Activated T-helper 2 cell treated with anti-CD3 and anti-CD28 coated beads, Interferon-gamma antibody, Interleukin-2, Interleukin-4, amounts not matched to agents 10 μg/mL and 5 μg/mL and 100 μg/mL, durations not matched to agents 14 hours and 24 hours and 36 hours (primary cell): ENCODE data around the gene APBA1. TPM values are rescaled to one million over a fixed set of nuclear protein-coding genes. Genes with fewer than 3 reads are reported as not detected.

Experiments
- DNase-seq: peaks from one replicate; pipeline ENCODE4 v3.0.0; 2021; ENCODE audit warnings: low spot score
- H3K27ac Mint-ChIP-seq: one replicate; pipeline ENCODE4 v1.8.0; 2021; ENCODE audit warnings: mixed read lengths
- H3K27me3 Mint-ChIP-seq: one replicate; pipeline ENCODE4 v1.8.0; 2021; ENCODE audit warnings: low read depth, mixed read lengths
- H3K36me3 Mint-ChIP-seq: one replicate; pipeline ENCODE4 v1.8.0; 2021; ENCODE audit warnings: low read depth, mixed read lengths
- H3K4me1 Mint-ChIP-seq: one replicate; pipeline ENCODE4 v1.8.0; 2021; ENCODE audit warnings: low read depth, mixed read lengths
- H3K4me3 Mint-ChIP-seq: one replicate; pipeline ENCODE4 v1.8.0; 2021; ENCODE audit warnings: low read depth, mild to moderate bottlenecking, moderate library complexity, mixed read lengths
- H3K9me3 Mint-ChIP-seq: one replicate; pipeline ENCODE4 v1.8.0; 2021; ENCODE audit warnings: mixed read lengths
- intact Hi-C: fragments of 100-400 bp; cut with micrococcal nuclease; formaldehyde crosslinking; loops from one replicate; pipeline ENCODE4 v1.15.1; 2023
- total RNA-seq: library from RNA; stranded (reverse); gene quantifications from 2 replicates; pipeline ENCODE4 v1.2.3, GENCODE V29; 2022

APBA1 gene
- total RNA-seq, 1 donor from 2014 or later, result 0.98 TPM

GRCh38 chr9:69674716-69675438 lies 2.7 kb upstream of the APBA1 start:
- H3K36me3 Mint-ChIP-seq, result no peaks in the 10 kb centered on the region
- no peak overlapping the region for H3K27ac Mint-ChIP-seq
- H3K4me1 Mint-ChIP-seq, result peaks cover 21% of the 10 kb centered on the region
- H3K4me3 Mint-ChIP-seq, result no peak overlapping the region
- no peak for DNase-seq
- peaks cover 47% of the 10 kb centered on the region for H3K27me3 Mint-ChIP-seq
- intact Hi-C loops, result loop anchor here (5.0 kb wide), 1 partner anchor 142 kb away; no protein-coding TSS in a partner anchor
- no peaks in the 10 kb centered on the region for H3K9me3 Mint-ChIP-seq

GRCh38 chr9:69674112-69674685 lies 2.0 kb upstream of the APBA1 start:
- Mint-ChIP-seq H3K36me3 (no peaks in the 10 kb centered on the region), H3K27ac (no peak overlapping the region), H3K4me3 (no peak overlapping the region), H3K27me3 (peaks cover 45% of the 10 kb centered on the region), H3K9me3 (no peaks in the 10 kb centered on the region), H3K4me1 (peaks cover 21% of the 10 kb centered on the region)
- intact Hi-C loops, result loop anchor here (5.0 kb wide), 1 partner anchor 143 kb away; no protein-coding TSS in a partner anchor
- no peak for DNase-seq

- intact Hi-C loops, result loop anchor here (1.0 to 5.0 kb wide), 3 partner anchors 144 to 246 kb away; no protein-coding TSS in a partner anchor
- Mint-ChIP-seq H3K36me3 (no peaks in the 10 kb centered on the region), H3K27me3 (peaks cover 40% of the 10 kb centered on the region), H3K9me3 (no peaks in the 10 kb centered on the region), H3K4me3 (peak overlapping the region; percentile 83), H3K27ac (no peak overlapping the region), H3K4me1 (peaks cover 21% of the 10 kb centered on the region)
- no peak for DNase-seq
Observed at GRCh38 chr9:69673311-69673640, 1.1 kb upstream of the APBA1 start.

GRCh38 chr9:69672596-69673310 lies 582 bp upstream of the APBA1 start:
- H3K27me3 Mint-ChIP-seq, result peaks cover 40% of the 10 kb centered on the region
- intact Hi-C loops, result loop anchor here (1.0 to 5.0 kb wide), 4 partner anchors 87 to 246 kb away; no protein-coding TSS in a partner anchor
- H3K9me3 Mint-ChIP-seq, result no peaks in the 10 kb centered on the region
- H3K36me3 Mint-ChIP-seq, result no peaks in the 10 kb centered on the region
- peak overlapping the region; percentile 83 for H3K4me3 Mint-ChIP-seq
- no peak overlapping the region for H3K27ac Mint-ChIP-seq
- DNase-seq, result peak; percentile 68
- H3K4me1 Mint-ChIP-seq, result peaks cover 21% of the 10 kb centered on the region

- no peaks in the 10 kb centered on the region for H3K9me3 Mint-ChIP-seq
- DNase-seq, result no peak
- peaks cover 36% of the 10 kb centered on the region for H3K27me3 Mint-ChIP-seq
- no peaks in the 10 kb centered on the region for H3K36me3 Mint-ChIP-seq
- intact Hi-C loops, result loop anchor here (5.0 kb wide), 1 partner anchor 146 kb away; no protein-coding TSS in a partner anchor
- H3K27ac Mint-ChIP-seq, result no peak overlapping the region
- H3K4me1 Mint-ChIP-seq, result peaks cover 21% of the 10 kb centered on the region
- H3K4me3 Mint-ChIP-seq, result peak overlapping the region; percentile 65
Observed at GRCh38 chr9:69671311-69671878, 776 bp downstream of the APBA1 start.

- Mint-ChIP-seq H3K36me3 (no peaks in the 10 kb centered on the region), H3K9me3 (no peaks in the 10 kb centered on the region), H3K4me3 (no peak overlapping the region), H3K27me3 (peaks cover 39% of the 10 kb centered on the region), H3K4me1 (peaks cover 9% of the 10 kb centered on the region), H3K27ac (no peak overlapping the region)
- intact Hi-C loops, result loop anchor here (10.0 kb wide), 1 partner anchor 83 kb away; no protein-coding TSS in a partner anchor
- no peak for DNase-seq
Observed at GRCh38 chr9:69667306-69667705, 4.9 kb downstream of the APBA1 start.

- Mint-ChIP-seq H3K9me3 (no peaks in the 10 kb centered on the region), H3K4me3 (no peak overlapping the region), H3K27me3 (peaks cover 28% of the 10 kb centered on the region), H3K36me3 (no peaks in the 10 kb centered on the region), H3K27ac (no peak overlapping the region), H3K4me1 (no peaks in the 10 kb centered on the region)
- no peak for DNase-seq
- intact Hi-C loops, result loop anchor here (10.0 kb wide), 1 partner anchor 76 kb away; no protein-coding TSS in a partner anchor
Observed at GRCh38 chr9:69660304-69660703, 11.9 kb downstream of the APBA1 start.

GRCh38 chr9:69658987-69659675 lies 13.0 kb downstream of the APBA1 start:
- no peaks in the 10 kb centered on the region for H3K36me3 Mint-ChIP-seq
- H3K9me3 Mint-ChIP-seq, result no peaks in the 10 kb centered on the region
- H3K4me3 Mint-ChIP-seq, result no peak overlapping the region
- no peak overlapping the region for H3K27ac Mint-ChIP-seq
- H3K27me3 Mint-ChIP-seq, result peaks cover 24% of the 10 kb centered on the region
- H3K4me1 Mint-ChIP-seq, result no peaks in the 10 kb centered on the region
- no peak for DNase-seq
- intact Hi-C loops, result no loop called here

- DNase-seq, result no peak
- H3K4me1 Mint-ChIP-seq, result no peaks in the 10 kb centered on the region
- intact Hi-C loops, result no loop called here
- H3K9me3 Mint-ChIP-seq, result no peaks in the 10 kb centered on the region
- H3K4me3 Mint-ChIP-seq, result no peak overlapping the region
- H3K27me3 Mint-ChIP-seq, result peaks cover 17% of the 10 kb centered on the region
- H3K27ac Mint-ChIP-seq, result no peak overlapping the region
- no peaks in the 10 kb centered on the region for H3K36me3 Mint-ChIP-seq
Observed at GRCh38 chr9:69657269-69657668, 14.9 kb downstream of the APBA1 start.

- no peaks in the 10 kb centered on the region for H3K4me1 Mint-ChIP-seq
- H3K27me3 Mint-ChIP-seq, result peaks cover 2% of the 10 kb centered on the region
- no peaks in the 10 kb centered on the region for H3K9me3 Mint-ChIP-seq
- H3K4me3 Mint-ChIP-seq, result no peak overlapping the region
- intact Hi-C loops, result no loop called here
- DNase-seq, result no peak
- H3K36me3 Mint-ChIP-seq, result no peaks in the 10 kb centered on the region
- H3K27ac Mint-ChIP-seq, result no peak overlapping the region
Observed at GRCh38 chr9:69655065-69655464, 17.1 kb downstream of the APBA1 start.

GRCh38 chr9:69653261-69653660 lies 18.9 kb downstream of the APBA1 start:
- H3K4me1 Mint-ChIP-seq, result no peaks in the 10 kb centered on the region
- intact Hi-C loops, result no loop called here
- no peaks in the 10 kb centered on the region for H3K36me3 Mint-ChIP-seq
- H3K27ac Mint-ChIP-seq, result no peak overlapping the region
- DNase-seq, result no peak
- H3K4me3 Mint-ChIP-seq, result no peak overlapping the region
- no peaks in the 10 kb centered on the region for H3K9me3 Mint-ChIP-seq
- peaks cover 9% of the 10 kb centered on the region for H3K27me3 Mint-ChIP-seq

GRCh38 chr9:69649566-69650250 lies 22.5 kb downstream of the APBA1 start:
- intact Hi-C loops, result no loop called here

More at GRCh38 chr9:69649566-69650250, 22.5 kb downstream of the APBA1 start:
- Mint-ChIP-seq H3K9me3 (no peaks in the 10 kb centered on the region), H3K27me3 (peaks cover 8% of the 10 kb centered on the region), H3K27ac (no peak overlapping the region), H3K36me3 (no peaks in the 10 kb centered on the region), H3K4me3 (no peak overlapping the region), H3K4me1 (no peaks in the 10 kb centered on the region)
- no peak for DNase-seq
